ENCODE measurements around the gene NUP58.

- TF ChIP-seq POLR2AphosphoS5 (IDR thresholded peaks at IDR 0.05) (no peak), CTCF (IDR thresholded peaks at IDR 0.05) (no peak)
Observed at GRCh38 chr13:25391932-25392331, 90.5 kb downstream of the NUP58 start.

Measured in breast epithelium (tissue), 3 donors.